Endothelial cell of umbilical vein (primary cell): ENCODE results near the gene ATP6V0E2. TPM values are rescaled to one million over a fixed set of nuclear protein-coding genes. Genes with fewer than 3 reads are reported as not detected.

Source experiments
- BruUV-seq: library from RNA; stranded (reverse); fragments of 400-500 nt; replicated peaks from 2 replicates; lab custom pipeline; 2021; lab: Mats Ljungman, UMichigan
- CTCF ChIA-PET: fragments of 300-600, 350-600 bp; sonication (Branson Sonifier 250); formaldehyde crosslinking; loops from one replicate; lab custom pipeline; 2021; ENCODE audit warnings: antibody characterized with exemption, inconsistent platforms; lab: Charles Lee
- POLR2A ChIA-PET: fragments of 300-600, 350-600 bp; sonication (Branson Sonifier 250); formaldehyde crosslinking; loops from one replicate; lab custom pipeline; 2021; ENCODE audit warnings: antibody characterized with exemption, inconsistent platforms; lab: Charles Lee
- DNase-seq: peaks from one replicate; pipeline ENCODE4 v3.0.0-alpha.2; 2011; ENCODE audit warnings: low read depth, low spot score
- FAIRE-seq: peaks from 2 replicates; lab custom pipeline; 2011; peaks lifted over from hg19 to GRCh38; lab: Jason Lieb, UNC
- H2AFZ ChIP-seq: 2 replicates; pipeline ENCODE4 v1.6.0; 2012; ENCODE audit warnings: low read depth, low read length, control low read depth, inconsistent platforms
- H3K27ac ChIP-seq: 2 replicates; pipeline ENCODE4 v1.5.1; 2011; ENCODE audit warnings: low read depth, mild to moderate bottlenecking, control low read depth, low read length, moderate library complexity; ENCODE audit not compliant: insufficient read depth
- H3K27me3 ChIP-seq, 2 experiments: 2 replicates each; pipeline versions ENCODE4 v1.6.0 to v1.6.1; 2011; ENCODE audit warnings: low read length in 2 of 2, mixed read lengths in 1 of 2; ENCODE audit not compliant: control insufficient read depth in 2 of 2, insufficient read depth in 2 of 2
- H3K36me3 ChIP-seq, 2 experiments: 2 replicates in 1 of 2; 3 replicates in 1 of 2; pipeline ENCODE4 v1.5.1; 2011; ENCODE audit warnings: low read length in 2 of 2, mild to moderate bottlenecking in 1 of 2, moderate library complexity in 1 of 2; ENCODE audit not compliant: control insufficient read depth in 2 of 2, insufficient read depth in 2 of 2; ENCODE audit errors: extremely low read depth in 1 of 2
- H3K4me1 ChIP-seq: 3 replicates; pipeline ENCODE4 v1.5.1; 2011; ENCODE audit warnings: mild to moderate bottlenecking, low read length; ENCODE audit not compliant: control insufficient read depth, insufficient read depth; ENCODE audit errors: extremely low read depth
- H3K4me2 ChIP-seq: 2 replicates; pipeline ENCODE4 v1.6.1; 2011; ENCODE audit warnings: low read length, control low read depth, mixed read lengths; ENCODE audit not compliant: insufficient read depth
- H3K4me3 ChIP-seq, 3 experiments: fragments of 200-600 bp in 1 of 3; sonication (generic), shearing (Covaris generic) in 1 of 3; replicated peaks in 1 of 3; 2 replicates each; pipeline ENCODE4 v1.5.1; 2011 to 2016; ENCODE audit warnings: control low read depth in 3 of 3, low read length in 3 of 3, mild to moderate bottlenecking in 2 of 3, inconsistent platforms in 1 of 3, low read depth in 1 of 3, moderate library complexity in 1 of 3; ENCODE audit not compliant: insufficient read depth in 1 of 3
- H3K79me2 ChIP-seq: 2 replicates; pipeline ENCODE4 v1.6.0; 2012; ENCODE audit warnings: low read length, inconsistent platforms; ENCODE audit not compliant: control insufficient read depth, insufficient read depth
- H3K9ac ChIP-seq: replicated peaks from 2 replicates; pipeline ENCODE3; 2011; ENCODE audit warnings: low read length, control low read depth; ENCODE audit not compliant: insufficient read depth; ENCODE audit errors: extremely low read depth
- H3K9me1 ChIP-seq: replicated peaks from 3 replicates; pipeline ENCODE4 v1.6.0; 2011; ENCODE audit warnings: mild to moderate bottlenecking, low read length; ENCODE audit not compliant: control insufficient read depth, insufficient read depth; ENCODE audit errors: extremely low read depth
- H3K9me3 ChIP-seq: replicated peaks from 2 replicates; pipeline ENCODE4 v1.5.1; 2012; ENCODE audit warnings: low read length, inconsistent platforms; ENCODE audit not compliant: control insufficient read depth, insufficient read depth
- H4K20me1 ChIP-seq: replicated peaks from 2 replicates; pipeline ENCODE3; 2011; ENCODE audit warnings: mild to moderate bottlenecking, low read length; ENCODE audit not compliant: control insufficient read depth, insufficient read depth; ENCODE audit errors: extremely low read depth
- FOS ChIP-seq: IDR thresholded peaks from 2 replicates; pipeline ENCODE4 v1.6.1; 2011; ENCODE audit warnings: mild to moderate bottlenecking, low read length, moderate library complexity, borderline replicate concordance; ENCODE audit not compliant: insufficient read depth
- GATA2 ChIP-seq: IDR thresholded peaks from 2 replicates; pipeline ENCODE4 v1.7.0; 2011; ENCODE audit warnings: low read depth, mild to moderate bottlenecking, moderate library complexity, mixed read lengths, low read length; ENCODE audit not compliant: insufficient read length, insufficient read depth
- MYC ChIP-seq: IDR thresholded peaks from one replicate; pipeline ENCODE4 v1.6.1; 2011; ENCODE audit warnings: mild to moderate bottlenecking, low read depth, low read length
- dilution Hi-C: fragments of 300-500 bp; cut with MboI; formaldehyde crosslinking; loops from one replicate; pipeline ENCODE4 v1.15.0; 2019; ENCODE audit warnings: low sequenced_read_pairs; ENCODE audit not compliant: extremely low pct_ligation_motif_present
- intact Hi-C: fragments of 100-400 bp; cut with micrococcal nuclease; formaldehyde crosslinking; loops from one replicate; pipeline ENCODE4 v1.10.0; 2022
- polyA plus RNA-seq, 4 experiments: library from polyadenylated mRNA; depleted of rRNA in 3 of 4; stranded (reverse) in 3 of 4; unstranded in 1 of 4; fragments of >200 nt; gene quantifications; 2 replicates each; pipeline versions ENCODE4 v1.2.1 to v1.2.3, GENCODE V29; 2011 to 2012; ENCODE audit warnings: missing spikeins in 1 of 4
- total RNA-seq: library from RNA; stranded (reverse); gene quantifications from 2 replicates; pipeline ENCODE4 v1.2.3, GENCODE V29; 2021
- TF ChIP-seq, protein P1 (sequence below), 2 donors: IDR thresholded peaks; 1 replicate in 1 of 2; 2 replicates in 1 of 2; pipeline ENCODE4 v1.5.1; 2011; ENCODE audit warnings: low read length in 2 of 2, mild to moderate bottlenecking in 2 of 2, moderate library complexity in 2 of 2, control low read depth in 1 of 2, inconsistent platforms in 1 of 2, low read depth in 1 of 2; ENCODE audit not compliant: insufficient read depth in 1 of 2; ENCODE audit errors: extremely low read depth in 1 of 2
- TF ChIP-seq, protein P2 (sequence below): IDR thresholded peaks from 2 replicates; pipeline ENCODE4 v1.6.1; 2011; ENCODE audit not compliant: insufficient read depth, insufficient read length

The ATP6V0E2 gene
- total and polyA plus RNA-seq, 2 donors (not counting 3 experiments of a cell fraction or from before 2014, with no cell fraction given): 27.8 to 36.8 TPM

GRCh38 chr7:149860821-149861727 lies 12.7 kb upstream of the ATP6V0E2 start:
- Histone ChIP-seq H3K9me3 (no peaks in the 10 kb centered on the region), H3K79me2 (no peaks in the 10 kb centered on the region), H3K27me3 (no peaks in the 10 kb centered on the region), H3K36me3 (peaks cover 0 to 2% of the 10 kb centered on the region in 2 experiments), H3K27ac (no peak overlapping the region), H3K4me3 (no peak overlapping the region), H3K4me2 (no peak overlapping the region), H2AFZ (no peak overlapping the region), H4K20me1 (no peaks in the 10 kb centered on the region), H3K4me1 (peaks cover 4% of the 10 kb centered on the region), H3K9me1 (no peaks in the 10 kb centered on the region), H3K9ac (no peak overlapping the region)
- no TSS peak for BruUV-seq
- intact Hi-C loops (no loop called here), dilution Hi-C loops (no loop called here)
- FAIRE-seq (no peak), DNase-seq (no peak)
- ChIA-PET POLR2A (no interaction called here), CTCF (interaction anchor here (1.5 to 2.2 kb wide), 2 partner anchors 11 to 54 kb away, joined by 3 to 6 read pairs; no protein-coding TSS in a partner anchor)
- TF ChIP-seq, protein P1, sequence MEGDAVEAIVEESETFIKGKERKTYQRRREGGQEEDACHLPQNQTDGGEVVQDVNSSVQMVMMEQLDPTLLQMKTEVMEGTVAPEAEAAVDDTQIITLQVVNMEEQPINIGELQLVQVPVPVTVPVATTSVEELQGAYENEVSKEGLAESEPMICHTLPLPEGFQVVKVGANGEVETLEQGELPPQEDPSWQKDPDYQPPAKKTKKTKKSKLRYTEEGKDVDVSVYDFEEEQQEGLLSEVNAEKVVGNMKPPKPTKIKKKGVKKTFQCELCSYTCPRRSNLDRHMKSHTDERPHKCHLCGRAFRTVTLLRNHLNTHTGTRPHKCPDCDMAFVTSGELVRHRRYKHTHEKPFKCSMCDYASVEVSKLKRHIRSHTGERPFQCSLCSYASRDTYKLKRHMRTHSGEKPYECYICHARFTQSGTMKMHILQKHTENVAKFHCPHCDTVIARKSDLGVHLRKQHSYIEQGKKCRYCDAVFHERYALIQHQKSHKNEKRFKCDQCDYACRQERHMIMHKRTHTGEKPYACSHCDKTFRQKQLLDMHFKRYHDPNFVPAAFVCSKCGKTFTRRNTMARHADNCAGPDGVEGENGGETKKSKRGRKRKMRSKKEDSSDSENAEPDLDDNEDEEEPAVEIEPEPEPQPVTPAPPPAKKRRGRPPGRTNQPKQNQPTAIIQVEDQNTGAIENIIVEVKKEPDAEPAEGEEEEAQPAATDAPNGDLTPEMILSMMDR (IDR thresholded peaks at IDR 0.05; ENCODE audit: extremely low read depth in 1 of 2, insufficient read depth in 1 of 2, low read depth in 1 of 2, low read length in 2 of 2): peak; percentile 23 to 31
- TF ChIP-seq, protein P2, sequence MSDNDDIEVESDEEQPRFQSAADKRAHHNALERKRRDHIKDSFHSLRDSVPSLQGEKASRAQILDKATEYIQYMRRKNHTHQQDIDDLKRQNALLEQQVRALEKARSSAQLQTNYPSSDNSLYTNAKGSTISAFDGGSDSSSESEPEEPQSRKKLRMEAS: no peak

GRCh38 chr7:149861728-149862045 lies 12.1 kb upstream of the ATP6V0E2 start:
- H3K4me1 ChIP-seq: peaks cover 4% of the 10 kb centered on the region
- no peak for DNase-seq
- H2AFZ ChIP-seq: no peak overlapping the region
- no peaks in the 10 kb centered on the region for H3K9me1 ChIP-seq
- no peak overlapping the region for H3K9ac ChIP-seq
- intact Hi-C loops: no loop called here
- FAIRE-seq: no peak
- POLR2A ChIA-PET: no interaction called here
- H4K20me1 ChIP-seq: no peaks in the 10 kb centered on the region
- no peak for TF ChIP-seq GATA2
- TF ChIP-seq, protein P1 (IDR thresholded peaks at IDR 0.05; ENCODE audit: extremely low read depth in 1 of 2, insufficient read depth in 1 of 2, low read depth in 1 of 2, low read length in 2 of 2): peak in 1 of 2 donors; percentile 2
- TF ChIP-seq MYC: no peak
- no peak for TF ChIP-seq FOS
- no peaks in the 10 kb centered on the region for H3K9me3 ChIP-seq
- CTCF ChIA-PET: interaction anchor here (1.5 to 2.2 kb wide), 2 partner anchors 10 to 55 kb away, joined by 3 to 6 read pairs; no protein-coding TSS in a partner anchor
- no peak overlapping the region for H3K27ac ChIP-seq
- no peaks in the 10 kb centered on the region for H3K27me3 ChIP-seq
- no peak overlapping the region for H3K4me3 ChIP-seq
- BruUV-seq: no TSS peak
- dilution Hi-C loops: no loop called here
- no peaks in the 10 kb centered on the region for H3K79me2 ChIP-seq
- peaks cover 0 to 2% of the 10 kb centered on the region in 2 experiments for H3K36me3 ChIP-seq
- no peak overlapping the region for H3K4me2 ChIP-seq
